Psoas muscle (tissue), 8 donors: ENCODE measurements around the gene TBX2. TPM values are rescaled to one million over a fixed set of nuclear protein-coding genes. Genes with fewer than 3 reads are reported as not detected.

Experiments
- ATAC-seq, 4 donors: fragments of 200-7000 bp; cut with Tn5 transposase; one replicate each; pipeline ENCODE4 v1.9.1; 2020; ENCODE audit warnings: moderate library complexity in 3 of 4, mild to moderate bottlenecking in 2 of 4
- DNase-seq, 2 donors: peaks; one replicate each; pipeline ENCODE4 v3.0.0-alpha.2; 2020
- H3K27ac ChIP-seq: fragments of 200-600 bp; one replicate; pipeline ENCODE4 v1.8.0; 2022
- H3K27me3 ChIP-seq, 3 donors: fragments of 200-600 bp in 1 of 3; one replicate each; pipeline versions ENCODE4 v1.6.1 to v1.8.0; 2013 to 2022; ENCODE audit warnings: low read length in 2 of 3, mild to moderate bottlenecking in 2 of 3, moderate library complexity in 1 of 3; ENCODE audit not compliant: insufficient read depth in 3 of 3
- H3K36me3 ChIP-seq, 2 donors: fragments of 200-600 bp in 1 of 2; one replicate each; pipeline versions ENCODE4 v1.6.1 to v1.8.0; 2013 to 2022; ENCODE audit warnings: low read depth in 1 of 2, mild to moderate bottlenecking in 1 of 2, moderate library complexity in 1 of 2; ENCODE audit not compliant: insufficient read depth in 1 of 2
- H3K4me1 ChIP-seq: fragments of 200-600 bp; one replicate; pipeline ENCODE4 v1.8.0; 2022
- H3K4me3 ChIP-seq: fragments of 200-600 bp; one replicate; pipeline ENCODE4 v1.8.0; 2022; ENCODE audit warnings: mild to moderate bottlenecking
- H3K9me3 ChIP-seq: fragments of 200-600 bp; one replicate; pipeline ENCODE4 v1.8.0; 2022
- CTCF ChIP-seq: fragments of 200-600 bp; IDR thresholded peaks from one replicate; pipeline ENCODE4 v1.8.0; 2022; ENCODE audit warnings: antibody characterized with exemption
- WGBS, 3 donors: extraction: QIAGEN DNeasy Blood & Tissue Kit; methylation state at CpG; one replicate each; pipeline versions ENCODE4 v1.1.6 to v1.1.7; 2013; 5-methylcytosine and 5-hydroxymethylcytosine counted together
- intact Hi-C, 2 donors: fragments of 100-400 bp; cut with DNase I; formaldehyde crosslinking; loops; one replicate each; pipeline versions ENCODE4 v1.11.0 to v1.14.2; 2022
- polyA plus RNA-seq, 3 donors: library from polyadenylated mRNA; stranded (reverse); fragments of 200-250 nt; gene quantifications; one replicate each; pipeline ENCODE4 v1.2.3, GENCODE V29; 2013
- total RNA-seq, 4 donors: library from RNA; stranded (reverse); fragmentation: NEBNext Ultra II Directional in 2 of 4; extraction: Animal tissue kit (Norgen Biotek cat#: 25700) in 2 of 4; gene quantifications; one replicate each; pipeline versions ENCODE4 v1.2.1 to v1.2.4, GENCODE V29; 2021 to 2023
- donor health status: healthy with polysubstance abuse.
- donor health status: DM: no; HTN: no; CAD: no; lungs with moderate emphysema.
- donor health status: Bipolar disorder and iron deficiency.
- donor health status: healthy.
- donor health status: DM: yes; HTN: yes; CAD: no.
- donor health status: DM: no; HTN: no; CAD: no.
- donor health status: DM: no; HTN: no; CAD: no.
- donor health status: DM: yes; HTN: yes; CAD: no.

The TBX2 gene
- total and polyA plus RNA-seq, 7 donors, result 3.5 to 8.7 (median 6.3) TPM

GRCh38 chr17:61419496-61420046, 19.9 kb downstream of the TBX2 start:
- Histone ChIP-seq H3K4me3 (no peak overlapping the region), H3K36me3 (no peaks in the 10 kb centered on the region), H3K9me3 (no peaks in the 10 kb centered on the region), H3K4me1 (no peaks in the 10 kb centered on the region), H3K27me3 (peaks cover 0 to 31% (median 6%) of the 10 kb centered on the region in 3 donors), H3K27ac (no peak overlapping the region)
- ATAC-seq, result no peak
- TF ChIP-seq CTCF, result no peak
- intact Hi-C loops, result loop anchor here in 1 of 2 donors (5.0 to 10.0 kb wide), 2 partner anchors 418 to 645 kb away; partner anchors contain the start of gene MED13
- DNase-seq, result no peak
- 73 to 75% (median 74%) methylated on average over 8 of the region's 8 CpGs for WGBS, 3 donors

- H3K36me3 ChIP-seq, result no peaks in the 10 kb centered on the region
- intact Hi-C loops, result no loop called here
- WGBS, 3 donors, result 40 to 47% (median 43%) methylated on average over 4 of the region's 4 CpGs
- no peak for ATAC-seq
- peaks cover 0 to 36% (median 6%) of the 10 kb centered on the region in 3 donors for H3K27me3 ChIP-seq
- no peaks in the 10 kb centered on the region for H3K9me3 ChIP-seq
- no peak overlapping the region for H3K4me3 ChIP-seq
- no peak for DNase-seq
- no peaks in the 10 kb centered on the region for H3K4me1 ChIP-seq
- H3K27ac ChIP-seq, result no peak overlapping the region
- no peak for TF ChIP-seq CTCF
Observed at GRCh38 chr17:61420052-61420451, 20.4 kb downstream of the TBX2 start.

GRCh38 chr17:61420745-61421398, 21.2 kb downstream of the TBX2 start:
- DNase-seq (no peak), ATAC-seq (no peak)
- intact Hi-C loops, result no loop called here
- Histone ChIP-seq H3K4me1 (no peaks in the 10 kb centered on the region), H3K4me3 (no peak overlapping the region), H3K27me3 (peaks cover 0 to 42% (median 6%) of the 10 kb centered on the region in 3 donors), H3K36me3 (no peaks in the 10 kb centered on the region), H3K27ac (no peak overlapping the region), H3K9me3 (no peaks in the 10 kb centered on the region)
- 77 to 81% (median 77%) methylated on average over 4 of the region's 4 CpGs for WGBS, 3 donors
- TF ChIP-seq CTCF, result no peak

- Histone ChIP-seq H3K4me1 (no peaks in the 10 kb centered on the region), H3K36me3 (no peaks in the 10 kb centered on the region), H3K27ac (no peak overlapping the region), H3K9me3 (no peaks in the 10 kb centered on the region), H3K27me3 (peaks cover 0 to 42% (median 6%) of the 10 kb centered on the region in 3 donors), H3K4me3 (no peak overlapping the region)
- DNase-seq (no peak), ATAC-seq (no peak)
- 79 to 87% (median 79%) methylated on average over 4 of the region's 4 CpGs for WGBS, 3 donors
- no peak for TF ChIP-seq CTCF
- intact Hi-C loops, result no loop called here
Observed at GRCh38 chr17:61421460-61421859, 21.8 kb downstream of the TBX2 start.
